Measurements from ENCODE around the gene MRPS10.

GRCh38 chr6:42226645-42227143, 9.0 kb upstream of the MRPS10 start:
- no peak for TF ChIP-seq EZH2 (IDR thresholded peaks at IDR 0.05; ENCODE audit: borderline replicate concordance, insufficient read depth, low read depth, low read length, poor library complexity, severe bottlenecking)
- TF ChIP-seq, protein P1, sequence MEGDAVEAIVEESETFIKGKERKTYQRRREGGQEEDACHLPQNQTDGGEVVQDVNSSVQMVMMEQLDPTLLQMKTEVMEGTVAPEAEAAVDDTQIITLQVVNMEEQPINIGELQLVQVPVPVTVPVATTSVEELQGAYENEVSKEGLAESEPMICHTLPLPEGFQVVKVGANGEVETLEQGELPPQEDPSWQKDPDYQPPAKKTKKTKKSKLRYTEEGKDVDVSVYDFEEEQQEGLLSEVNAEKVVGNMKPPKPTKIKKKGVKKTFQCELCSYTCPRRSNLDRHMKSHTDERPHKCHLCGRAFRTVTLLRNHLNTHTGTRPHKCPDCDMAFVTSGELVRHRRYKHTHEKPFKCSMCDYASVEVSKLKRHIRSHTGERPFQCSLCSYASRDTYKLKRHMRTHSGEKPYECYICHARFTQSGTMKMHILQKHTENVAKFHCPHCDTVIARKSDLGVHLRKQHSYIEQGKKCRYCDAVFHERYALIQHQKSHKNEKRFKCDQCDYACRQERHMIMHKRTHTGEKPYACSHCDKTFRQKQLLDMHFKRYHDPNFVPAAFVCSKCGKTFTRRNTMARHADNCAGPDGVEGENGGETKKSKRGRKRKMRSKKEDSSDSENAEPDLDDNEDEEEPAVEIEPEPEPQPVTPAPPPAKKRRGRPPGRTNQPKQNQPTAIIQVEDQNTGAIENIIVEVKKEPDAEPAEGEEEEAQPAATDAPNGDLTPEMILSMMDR (IDR thresholded peaks at IDR 0.05), result no peak
